ENCODE results near the gene VTN. TPM values are rescaled to one million over a fixed set of nuclear protein-coding genes. Genes with fewer than 3 reads are reported as not detected.

VTN gene
- total and polyA plus RNA-seq, 10 donors = 0.84 to 4.0 (median 1.6) TPM

- peaks cover 0 to 49% (median 24%) of the 10 kb centered on the region in 6 donors for H3K4me1 ChIP-seq
- no peaks in the 10 kb centered on the region for H3K27me3 ChIP-seq (replicated peaks in 1 of 7)
- H3K4me3 ChIP-seq = no peak overlapping the region
- H3K9me3 ChIP-seq = no peaks in the 10 kb centered on the region
- peak in 1 of 3 donors; percentile 22 for TF ChIP-seq POLR2AphosphoS5 (IDR thresholded peaks at IDR 0.05)
- TF ChIP-seq POLR2A (IDR thresholded peaks at IDR 0.05) = no peak
- H3K27ac ChIP-seq = peak overlapping the region in 2 of 8 donors; percentile 53 to 98
- intact Hi-C loops (cut with DNase I; ENCODE audit: low total_unique reads) = no loop called here
- WGBS, 5 donors = 90 to 97% (median 93%) methylated on average over 7 of the region's 7 CpGs
- DNase-seq = no peak
- peaks cover 0 to 100% (median 89%) of the 10 kb centered on the region in 6 donors for H3K36me3 ChIP-seq
Observed at GRCh38 chr17:28350271-28350670, 19.8 kb downstream of the VTN start.

GRCh38 chr17:28348979-28349378 is 21.1 kb downstream of the VTN start:
- Histone ChIP-seq H3K4me1 (peaks cover 0 to 53% (median 27%) of the 10 kb centered on the region in 6 donors), H3K4me3 (no peak overlapping the region), H3K9me3 (no peaks in the 10 kb centered on the region), H3K27ac (peak overlapping the region in 5 of 8 donors; percentile 53 to 98 (median 96)), H3K36me3 (peaks cover 0 to 100% (median 95%) of the 10 kb centered on the region in 6 donors), H3K27me3 (replicated peaks in 1 of 7) (no peaks in the 10 kb centered on the region)
- 60 to 97% (median 76%) methylated on average over 1 to 3 of the region's 3 CpGs; no CpG with 5 or more reads in 1 of the 5 donors for WGBS, 5 donors
- peak in 1 of 3 donors; percentile 37 for TF ChIP-seq POLR2AphosphoS5 (IDR thresholded peaks at IDR 0.05)
- TF ChIP-seq CTCF (IDR thresholded peaks at IDR 0.05 in 8 of 11, conservative IDR thresholded peaks at IDR 0.05 in 3 of 11) = no peak
- no peak for TF ChIP-seq POLR2A (IDR thresholded peaks at IDR 0.05)
- no peak for DNase-seq
- intact Hi-C loops (cut with DNase I; ENCODE audit: low total_unique reads) = no loop called here

- H3K36me3 ChIP-seq = peaks cover 2 to 100% (median 95%) of the 10 kb centered on the region in 6 donors
- H3K4me1 ChIP-seq = peaks cover 0 to 68% (median 40%) of the 10 kb centered on the region in 6 donors
- DNase-seq = peak; percentile 86
- H3K4me3 ChIP-seq = no peak overlapping the region
- H3K27me3 ChIP-seq (replicated peaks in 1 of 7) = no peaks in the 10 kb centered on the region
- H3K27ac ChIP-seq = peak overlapping the region; percentile 19 to 98 (median 82)
- intact Hi-C loops (cut with DNase I; ENCODE audit: low total_unique reads) = no loop called here
- H3K9me3 ChIP-seq = no peaks in the 10 kb centered on the region
- WGBS, 5 donors = 69 to 82% (median 80%) methylated on average over 8 of the region's 8 CpGs
- TF ChIP-seq CTCF (IDR thresholded peaks at IDR 0.05 in 8 of 11, conservative IDR thresholded peaks at IDR 0.05 in 3 of 11) (peak in 2 of 11 experiments; percentile 0 to 12), POLR2AphosphoS5 (IDR thresholded peaks at IDR 0.05) (peak; percentile 78 to 81 (median 78)), POLR2A (IDR thresholded peaks at IDR 0.05) (no peak)
Observed at GRCh38 chr17:28347261-28347891, 22.7 kb downstream of the VTN start.

GRCh38 chr17:28346746-28347246 is 23.3 kb downstream of the VTN start:
- no peak overlapping the region for H3K4me3 ChIP-seq
- no peaks in the 10 kb centered on the region for H3K9me3 ChIP-seq
- peaks cover 0 to 74% (median 42%) of the 10 kb centered on the region in 6 donors for H3K4me1 ChIP-seq
- peaks cover 4 to 100% (median 95%) of the 10 kb centered on the region in 6 donors for H3K36me3 ChIP-seq
- intact Hi-C loops (cut with DNase I; ENCODE audit: low total_unique reads) = no loop called here
- no peak for TF ChIP-seq POLR2A (IDR thresholded peaks at IDR 0.05)
- peak in 1 of 3 donors; percentile 64 for TF ChIP-seq POLR2AphosphoS5 (IDR thresholded peaks at IDR 0.05)
- TF ChIP-seq CTCF (IDR thresholded peaks at IDR 0.05 in 8 of 11, conservative IDR thresholded peaks at IDR 0.05 in 3 of 11) = peak in 7 of 11 experiments; percentile 12 to 60 (median 37)
- no peak for DNase-seq
- H3K27ac ChIP-seq = peak overlapping the region in 7 of 8 donors; percentile 66 to 98 (median 84)
- no peaks in the 10 kb centered on the region for H3K27me3 ChIP-seq (replicated peaks in 1 of 7)
- 64 to 75% (median 72%) methylated on average over 7 of the region's 7 CpGs for WGBS, 5 donors
